WTC11 (cell line): ENCODE results near the gene ADIG. TPM values are rescaled to one million over a fixed set of nuclear protein-coding genes. Genes with fewer than 3 reads are reported as not detected.

Experiments
- ATAC-seq: fragments of 200-7000 bp; cut with Tn5 transposase; 2 replicates; pipeline ENCODE4 v1.10.0; 2021; ENCODE audit warnings: mild to moderate bottlenecking, moderate library complexity
- CTCF ChIA-PET: fragments of 300-600 bp; sonication (Branson Sonifier 250); formaldehyde crosslinking; loops from one replicate; lab custom pipeline; 2021; ENCODE audit warnings: antibody characterized with exemption; lab: Charles Lee
- POLR2A ChIA-PET: fragments of 350-600 bp; sonication (Branson Sonifier 250); formaldehyde crosslinking; loops from one replicate; lab custom pipeline; 2021; ENCODE audit warnings: antibody characterized with exemption; lab: Charles Lee
- DNase-seq: peaks from one replicate; pipeline ENCODE4 v3.0.0; 2021; ENCODE audit warnings: low spot score
- H3K27ac Mint-ChIP-seq: 2 replicates; pipeline ENCODE4 v1.8.0; 2021; ENCODE audit warnings: mixed read lengths
- H3K27me3 Mint-ChIP-seq: 2 replicates; pipeline ENCODE4 v1.8.0; 2021; ENCODE audit warnings: low read depth, mild to moderate bottlenecking, moderate library complexity, mixed read lengths
- H3K36me3 Mint-ChIP-seq: 2 replicates; pipeline ENCODE4 v1.8.0; 2021; ENCODE audit warnings: mixed read lengths
- H3K4me1 Mint-ChIP-seq: 2 replicates; pipeline ENCODE4 v1.8.0; 2022; ENCODE audit warnings: mixed read lengths
- H3K4me3 Mint-ChIP-seq: 2 replicates; pipeline ENCODE4 v1.8.0; 2021; ENCODE audit warnings: mild to moderate bottlenecking, moderate library complexity, mixed read lengths
- H3K9me3 Mint-ChIP-seq: 2 replicates; pipeline ENCODE4 v1.8.0; 2021; ENCODE audit warnings: mixed read lengths
- ATF1 ChIP-seq: sonication (generic); formaldehyde crosslinking; IDR thresholded peaks from 2 replicates; pipeline ENCODE4 v1.8.1; 2023; ENCODE audit warnings: mild to moderate bottlenecking, moderate library complexity, missing genetic modification reagents
- ATF6 ChIP-seq: sonication (generic); formaldehyde crosslinking; IDR thresholded peaks from 2 replicates; pipeline ENCODE4 v1.8.1; 2023; ENCODE audit warnings: mild to moderate bottlenecking, missing genetic modification reagents
- E2F5 ChIP-seq: sonication (generic); formaldehyde crosslinking; IDR thresholded peaks from 2 replicates; pipeline ENCODE4 v1.8.1; 2022; ENCODE audit warnings: mild to moderate bottlenecking, moderate library complexity, missing genetic modification reagents
- ETV6 ChIP-seq: sonication (generic); formaldehyde crosslinking; IDR thresholded peaks from 2 replicates; pipeline ENCODE4 v1.8.1; 2022; ENCODE audit warnings: mild to moderate bottlenecking, missing genetic modification reagents
- IRF1 ChIP-seq: sonication (generic); formaldehyde crosslinking; IDR thresholded peaks from 2 replicates; pipeline ENCODE4 v1.8.0; 2023; ENCODE audit warnings: missing genetic modification reagents
- JAZF1 ChIP-seq: fragments of 250-450 bp; sonication (Bioruptor Pico); IDR thresholded peaks from 2 replicates; pipeline ENCODE4 v1.9.0; 2021; ENCODE audit warnings: moderate library complexity, mild to moderate bottlenecking, inconsistent platforms
- MXD4 ChIP-seq: fragments of 250-450 bp; sonication (Bioruptor Pico); IDR thresholded peaks from 2 replicates; pipeline ENCODE4 v1.8.0; 2021; ENCODE audit warnings: mild to moderate bottlenecking, moderate library complexity, borderline replicate concordance
- MYBL2 ChIP-seq: sonication (generic); formaldehyde crosslinking; IDR thresholded peaks from 2 replicates; pipeline ENCODE4 v1.8.1; 2023; ENCODE audit warnings: mild to moderate bottlenecking, moderate library complexity, missing genetic modification reagents
- NFYB ChIP-seq: sonication (generic); formaldehyde crosslinking; conservative IDR thresholded peaks from 2 replicates; pipeline ENCODE4 v1.8.0; 2022; ENCODE audit warnings: low read depth, missing genetic modification reagents
- SOX15 ChIP-seq: fragments of 250-450 bp; sonication (Bioruptor Pico); IDR thresholded peaks from 2 replicates; pipeline ENCODE4 v1.9.0; 2021; ENCODE audit warnings: mild to moderate bottlenecking
- TEAD1 ChIP-seq: sonication (generic); formaldehyde crosslinking; IDR thresholded peaks from 2 replicates; pipeline ENCODE4 v1.8.0; 2022; ENCODE audit warnings: mild to moderate bottlenecking, missing genetic modification reagents
- ZBTB21 ChIP-seq: sonication (generic); formaldehyde crosslinking; IDR thresholded peaks from 2 replicates; pipeline ENCODE4 v1.8.1; 2023; ENCODE audit warnings: mild to moderate bottlenecking, missing genetic modification reagents, borderline replicate concordance
- ZBTB43 ChIP-seq: sonication (generic); formaldehyde crosslinking; IDR thresholded peaks from 2 replicates; pipeline ENCODE4 v1.8.1; 2023; ENCODE audit warnings: mild to moderate bottlenecking, missing genetic modification reagents
- ZNF263 ChIP-seq: sonication (generic); formaldehyde crosslinking; IDR thresholded peaks from 2 replicates; pipeline ENCODE4 v1.8.1; 2022; ENCODE audit warnings: low read depth, mild to moderate bottlenecking, moderate library complexity, missing genetic modification reagents
- ZNF425 ChIP-seq: fragments of 250-450 bp; sonication (Bioruptor Pico); conservative IDR thresholded peaks from 2 replicates; pipeline ENCODE4 v1.9.0; 2021; ENCODE audit warnings: mild to moderate bottlenecking
- ZNF532 ChIP-seq: fragments of 250-450 bp; sonication (Bioruptor Pico); IDR thresholded peaks from 2 replicates; pipeline ENCODE4 v1.9.0; 2021; ENCODE audit warnings: mild to moderate bottlenecking, borderline replicate concordance
- total RNA-seq: library from RNA; stranded (reverse); gene quantifications from 3 replicates; pipeline ENCODE4 v1.2.3, GENCODE V29; 2021

Gene ADIG
- total RNA-seq, 1 experiment from 2014 or later, result not detected

GRCh38 chr20:38545771-38546170, 35.2 kb upstream of the ADIG start (continued):
- no peak for TF ChIP-seq ZNF425 (CRISPR knock-in tag)

- Mint-ChIP-seq H3K4me3 (no peak overlapping the region), H3K27ac (no peak overlapping the region), H3K27me3 (no peaks in the 10 kb centered on the region), H3K9me3 (no peaks in the 10 kb centered on the region), H3K36me3 (peaks cover 29% of the 10 kb centered on the region), H3K4me1 (no peaks in the 10 kb centered on the region)
- DNase-seq (no peak), ATAC-seq (no peak)
- TF ChIP-seq ETV6 (CRISPR knock-in tag) (no peak), ZBTB43 (CRISPR knock-in tag) (no peak)
- ChIA-PET CTCF (no interaction called here), POLR2A (no interaction called here)
Measured at GRCh38 chr20:38547288-38548085, 33.5 kb upstream of the ADIG start.

GRCh38 chr20:38548356-38549083, 32.5 kb upstream of the ADIG start:
- Mint-ChIP-seq H3K4me1 (no peaks in the 10 kb centered on the region), H3K4me3 (no peak overlapping the region), H3K27ac (no peak overlapping the region), H3K27me3 (no peaks in the 10 kb centered on the region), H3K9me3 (no peaks in the 10 kb centered on the region), H3K36me3 (peaks cover 25% of the 10 kb centered on the region)
- CTCF ChIA-PET, result no interaction called here
- POLR2A ChIA-PET, result no interaction called here
- ATAC-seq (no peak), DNase-seq (no peak)
- no peak for TF ChIP-seq MYBL2 (CRISPR knock-in tag)
- TF ChIP-seq NFYB (CRISPR knock-in tag), result no peak
- no peak for TF ChIP-seq IRF1 (CRISPR knock-in tag)
- no peak for TF ChIP-seq ZNF263 (CRISPR knock-in tag)
- TF ChIP-seq E2F5 (CRISPR knock-in tag), result no peak
- no peak for TF ChIP-seq ZNF532 (CRISPR knock-in tag)
- no peak for TF ChIP-seq ATF6 (CRISPR knock-in tag)
- no peak for TF ChIP-seq ZBTB21
- no peak for TF ChIP-seq ATF1 (CRISPR knock-in tag)
- TF ChIP-seq SOX15 (CRISPR knock-in tag), result no peak
- TF ChIP-seq TEAD1, result no peak
- TF ChIP-seq ZNF425 (CRISPR knock-in tag), result no peak
- no peak for TF ChIP-seq JAZF1 (CRISPR knock-in tag)
- no peak for TF ChIP-seq MXD4
